H4 (cell line): Measurements from ENCODE around the gene RAB8B. TPM values are rescaled to one million over a fixed set of nuclear protein-coding genes. Genes with fewer than 3 reads are reported as not detected.
A peak's percentile ranks its signal among the peaks of the same experiment; 100 is the strongest.
"Not testable (repeated sequence)": the region's sequence is repeated elsewhere in the genome, so short reads cannot be mapped to it uniquely, and the experiment has no call there.

Experiments used
- DNase-seq: peaks from one replicate; pipeline ENCODE4 v3.0.0-alpha.2; 2015; ENCODE audit warnings: low spot score
- total RNA-seq: library from RNA; depleted of rRNA; stranded (reverse); fragments of >200 nt; shearing (Covaris generic); gene quantifications from 2 replicates; pipeline ENCODE4 v1.2.3, GENCODE V29; 2014

The RAB8B gene
- total RNA-seq, 1 experiment from 2014 or later = 21.4 TPM

DNA sequence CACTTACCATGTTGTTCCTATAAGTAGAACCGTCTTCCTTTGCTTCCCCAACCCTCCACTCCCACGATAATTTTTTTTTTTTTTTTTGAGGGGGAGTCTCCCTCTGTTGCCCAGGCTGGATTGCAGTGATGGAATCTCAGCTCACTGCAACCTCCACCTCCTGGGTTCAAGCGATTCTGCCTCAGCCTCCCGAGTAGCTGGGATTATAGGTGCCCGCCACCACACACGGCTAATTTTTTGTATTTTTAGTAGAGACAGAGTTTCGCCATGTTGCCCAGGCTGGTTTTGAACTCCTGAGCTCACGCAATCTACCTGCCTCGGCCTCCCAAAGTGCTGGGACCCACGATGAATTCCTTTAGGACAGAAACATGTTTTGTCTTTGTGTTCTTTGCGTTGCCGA, 19.4 kb downstream of the RAB8B start:
- not testable (repeated sequence) for DNase-seq

DNA sequence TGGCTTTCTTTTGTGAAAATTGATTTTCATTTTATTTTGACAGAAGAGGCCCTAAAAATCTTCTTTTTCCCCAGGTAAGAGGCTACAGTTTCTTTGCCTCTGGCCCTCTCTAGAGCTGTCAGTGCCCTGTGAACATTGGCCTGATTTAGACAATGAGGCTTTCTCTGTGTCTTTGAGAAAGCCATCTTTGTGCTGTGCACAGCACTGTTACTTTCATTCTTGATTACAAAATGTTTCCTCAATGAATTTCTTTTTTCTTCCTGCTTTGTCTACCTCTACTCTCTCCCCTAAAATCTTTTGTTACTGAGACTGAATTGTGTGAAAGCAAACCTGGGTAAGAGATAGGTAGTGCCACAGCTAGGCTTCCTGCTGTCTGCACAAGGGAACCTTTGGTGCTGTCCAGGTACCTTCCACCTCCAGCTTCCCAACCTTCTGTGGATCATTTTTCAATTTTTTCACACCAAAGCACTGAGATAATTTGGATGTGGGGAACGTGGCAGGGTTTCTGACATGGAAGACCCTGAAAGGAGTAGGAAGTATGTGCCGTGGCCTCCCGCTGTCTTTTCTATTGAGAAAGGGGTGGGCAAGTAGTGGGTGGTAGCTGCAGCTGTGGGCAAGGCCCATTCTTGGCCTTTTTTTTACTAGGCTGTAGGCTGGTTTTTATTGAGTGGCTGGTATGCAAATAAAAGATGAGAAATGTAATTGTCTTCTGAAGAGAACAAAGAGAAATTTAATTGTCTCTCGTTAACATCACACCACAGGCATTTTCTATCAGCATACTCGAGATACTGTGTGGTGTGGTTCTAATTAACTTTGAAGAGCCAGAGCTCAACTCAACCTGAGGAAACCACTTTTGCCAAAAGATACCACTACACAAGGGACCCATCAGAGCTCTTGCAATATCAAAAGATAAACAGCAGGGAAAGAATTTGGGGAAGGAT, 21.0 kb downstream of the RAB8B start:
- no peak for DNase-seq

GRCh38 chr15:63211092-63211490, 21.7 kb downstream of the RAB8B start:
- no peak for DNase-seq

GRCh38 chr15:63211549-63211948, 22.1 kb downstream of the RAB8B start:
- no peak for DNase-seq

- no peak for DNase-seq
Observed at GRCh38 chr15:63212050-63213004, 22.9 kb downstream of the RAB8B start.

DNA sequence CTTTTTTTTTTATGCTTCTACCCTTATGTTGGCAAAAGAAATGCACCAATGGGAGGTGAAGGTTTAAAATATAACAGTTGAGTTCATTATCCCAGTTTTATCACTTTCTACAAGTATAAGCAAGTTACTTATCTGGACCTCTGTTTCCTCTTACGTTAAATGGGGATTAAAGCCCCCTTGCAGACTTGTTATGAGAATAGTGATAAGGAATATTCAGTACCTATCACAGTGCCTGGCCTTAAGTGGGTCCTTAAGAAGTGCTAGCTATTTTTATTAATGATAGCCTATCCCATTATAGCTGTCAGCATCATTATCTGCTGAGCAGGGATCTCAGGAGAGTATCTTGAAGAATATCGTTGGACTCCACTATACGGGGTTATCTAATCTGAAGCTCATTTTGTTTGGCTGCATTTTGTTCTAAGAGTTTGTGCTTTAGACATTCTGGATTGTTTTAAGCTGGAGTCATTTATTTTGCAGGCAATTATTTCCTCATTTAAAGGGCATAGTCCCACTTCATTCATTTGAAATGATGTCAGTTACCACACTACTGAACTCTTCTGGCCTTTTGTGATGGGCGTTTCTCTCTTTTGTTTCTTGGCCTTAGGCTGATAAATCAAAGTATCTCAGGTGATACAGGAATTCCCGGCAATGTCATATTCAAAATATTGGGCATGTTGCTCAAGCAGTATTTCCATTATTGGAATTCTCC, 28.8 kb downstream of the RAB8B start:
- no peak for DNase-seq

DNA sequence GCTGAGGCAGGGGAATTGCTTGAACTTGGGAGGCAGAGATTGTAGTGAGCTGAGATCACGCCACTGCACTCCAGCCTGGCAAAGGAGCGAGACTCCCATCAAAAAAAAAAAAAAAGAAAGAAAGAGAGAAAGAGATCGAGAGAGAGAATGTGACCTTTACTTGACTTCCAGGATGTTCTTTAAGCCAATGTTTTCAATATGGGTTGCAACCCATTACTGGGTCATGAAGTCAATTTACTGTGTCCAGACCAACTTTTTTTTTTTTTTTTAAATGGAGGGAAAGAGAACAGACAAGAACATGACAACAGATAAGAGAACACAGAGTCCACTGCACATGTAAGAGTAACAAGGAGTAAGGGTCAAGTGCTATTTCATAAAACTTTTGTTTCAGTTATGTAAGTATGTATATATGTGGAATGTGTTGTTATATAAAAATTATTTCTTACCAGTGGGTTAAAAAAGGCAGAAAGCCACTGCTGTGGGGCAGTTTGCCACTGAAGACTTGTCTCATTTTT, 29.8 kb downstream of the RAB8B start:
- no peak for DNase-seq

DNA sequence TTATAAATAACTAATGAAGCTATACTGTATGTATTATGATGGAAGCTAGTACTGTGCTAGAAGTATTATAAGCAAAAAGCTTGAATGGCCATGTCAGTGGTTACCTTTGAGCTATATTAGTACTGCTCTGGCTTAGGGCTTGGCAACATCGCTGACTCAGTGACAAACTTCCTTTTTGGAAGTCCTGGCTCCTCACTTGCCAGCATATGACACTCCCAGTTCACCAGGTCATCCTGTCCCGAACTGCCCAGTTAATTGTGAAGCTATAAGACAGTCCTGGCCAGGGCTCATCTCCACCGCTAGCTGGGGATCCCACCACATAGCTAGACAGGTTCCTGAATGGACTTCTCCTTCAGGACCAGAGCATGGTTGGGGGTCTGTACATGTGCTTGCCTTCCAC, 31.9 kb downstream of the RAB8B start:
- DNase-seq = no peak

DNA sequence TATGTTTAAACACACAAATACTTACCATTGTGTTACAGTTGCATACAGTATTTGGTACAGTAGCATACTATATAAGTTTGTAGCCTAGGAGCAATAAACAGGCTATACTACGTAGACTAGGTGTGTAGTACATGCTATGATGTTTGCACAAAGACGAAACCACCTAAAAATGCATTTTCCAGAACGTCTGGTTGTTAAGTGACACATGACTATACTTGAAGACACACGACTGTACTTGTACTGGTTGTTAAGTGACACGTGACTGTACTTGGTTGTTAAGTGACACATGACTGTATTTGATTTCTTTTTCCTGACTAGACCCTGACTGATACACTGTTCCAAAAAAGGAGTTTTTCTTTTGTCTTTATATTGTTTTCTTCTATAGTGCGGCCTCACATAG, 34.1 kb downstream of the RAB8B start:
- no peak for DNase-seq

DNA sequence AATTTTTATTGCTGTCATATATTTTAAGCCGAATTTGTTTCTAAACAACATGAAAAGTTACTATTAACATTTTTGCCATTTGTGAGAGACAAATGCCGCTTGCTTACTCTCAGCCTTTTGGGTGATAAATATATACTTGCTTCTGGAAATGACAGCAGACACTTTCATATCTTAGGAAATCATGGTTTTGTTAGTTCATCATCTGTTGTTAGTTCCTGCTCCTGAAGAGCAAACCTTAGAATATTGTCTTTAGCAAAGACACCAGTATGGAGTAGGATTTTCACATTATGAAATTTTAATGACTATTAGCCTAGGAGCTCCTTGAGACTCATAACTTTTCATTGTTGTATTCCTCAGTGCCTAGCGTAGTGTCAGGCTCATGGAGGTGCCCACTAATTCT, 36.0 kb downstream of the RAB8B start:
- no peak for DNase-seq

DNA sequence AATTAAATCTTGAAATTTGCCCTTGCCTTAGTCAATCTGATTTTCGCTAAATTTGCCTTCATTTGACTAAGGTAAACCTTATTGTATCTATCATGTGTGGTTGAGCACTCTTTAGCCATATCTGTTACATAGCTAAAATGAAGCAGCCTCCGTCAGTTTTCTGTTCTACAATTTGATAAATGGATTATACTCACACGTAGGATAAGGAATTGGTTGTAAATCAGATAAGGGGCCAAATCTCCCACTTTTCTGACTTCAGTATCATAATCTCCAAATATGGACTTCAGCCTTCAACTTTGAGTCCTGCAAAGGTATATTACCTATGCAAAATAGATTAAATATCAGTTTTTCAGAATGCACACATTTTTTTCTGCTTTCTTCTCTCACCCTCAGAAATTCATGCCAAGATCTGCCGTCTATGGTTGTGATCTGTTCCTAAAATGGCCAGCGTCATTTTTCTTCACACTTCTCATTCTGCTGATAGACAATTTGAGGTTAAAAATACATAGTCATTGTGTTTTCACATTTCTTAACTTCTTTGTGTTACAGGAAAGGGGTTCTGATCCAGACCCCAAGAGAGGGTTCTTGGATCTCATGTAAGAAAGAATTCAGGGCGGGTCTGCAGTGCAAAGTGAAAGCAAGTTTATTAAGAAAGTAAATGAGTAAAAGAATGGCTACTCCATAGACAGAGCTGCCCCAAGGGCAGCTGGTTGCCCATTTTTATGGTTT, 36.9 kb downstream of the RAB8B start:
- no peak for DNase-seq

DNA sequence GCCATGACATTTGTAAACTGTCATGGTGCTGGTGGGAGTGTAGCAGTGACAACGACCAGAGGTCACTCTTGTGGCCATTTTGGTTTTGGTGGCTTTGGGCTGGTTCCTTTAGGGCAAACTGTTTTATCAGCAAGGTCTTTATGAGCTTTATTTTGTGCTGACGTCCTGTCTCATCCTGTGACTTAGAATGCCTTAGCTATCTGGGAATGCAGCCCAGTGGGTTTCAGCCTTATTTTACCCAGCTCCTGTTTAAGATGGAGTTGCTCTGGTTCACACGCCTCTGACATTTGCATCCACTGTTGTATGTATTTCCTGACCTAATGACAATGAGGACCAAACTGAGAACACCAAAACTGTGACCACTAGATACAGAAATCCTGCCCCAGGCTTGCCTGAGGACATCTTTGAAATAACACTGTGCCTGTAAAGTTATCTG, 37.6 kb downstream of the RAB8B start:
- no peak for DNase-seq

DNA sequence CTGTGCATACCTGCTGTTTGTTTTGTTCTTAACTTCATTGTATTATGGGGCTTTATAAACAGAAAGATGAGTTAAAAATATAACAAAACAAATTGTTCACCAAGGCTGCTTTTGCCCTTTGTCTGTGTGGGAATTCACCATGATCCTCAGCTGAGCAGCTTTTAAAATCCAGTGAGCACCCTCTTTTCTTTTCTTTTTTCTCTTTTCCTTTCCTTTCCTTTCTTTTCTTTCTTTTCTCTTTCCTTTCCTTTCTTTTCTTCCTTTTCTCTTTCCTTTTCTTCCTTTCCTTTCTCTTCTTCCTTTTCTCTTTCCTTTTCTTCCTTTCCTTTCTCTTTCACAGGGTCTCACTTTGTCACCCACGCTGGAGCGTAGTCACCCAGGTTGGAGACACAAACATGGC, 38.3 kb downstream of the RAB8B start:
- no peak for DNase-seq

DNA sequence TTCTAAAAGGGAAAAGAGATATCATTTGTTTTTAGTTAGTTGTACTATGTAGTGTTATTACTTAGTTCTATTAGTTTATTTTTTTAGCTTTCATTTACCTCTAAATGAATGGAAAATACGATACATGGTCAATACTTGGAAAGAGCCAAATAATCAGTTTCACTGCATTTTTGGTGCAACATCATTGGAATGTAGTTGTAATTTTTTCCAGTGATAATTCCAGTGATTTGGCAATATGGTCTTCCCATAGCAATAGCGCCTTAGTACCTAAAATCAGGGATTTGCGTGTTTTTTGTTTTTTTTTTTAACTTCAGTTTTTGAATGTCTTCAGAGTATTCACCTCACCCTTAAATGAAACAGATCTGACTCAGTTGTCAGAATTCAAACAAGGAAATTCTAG, 41.8 kb downstream of the RAB8B start:
- no peak for DNase-seq

DNA sequence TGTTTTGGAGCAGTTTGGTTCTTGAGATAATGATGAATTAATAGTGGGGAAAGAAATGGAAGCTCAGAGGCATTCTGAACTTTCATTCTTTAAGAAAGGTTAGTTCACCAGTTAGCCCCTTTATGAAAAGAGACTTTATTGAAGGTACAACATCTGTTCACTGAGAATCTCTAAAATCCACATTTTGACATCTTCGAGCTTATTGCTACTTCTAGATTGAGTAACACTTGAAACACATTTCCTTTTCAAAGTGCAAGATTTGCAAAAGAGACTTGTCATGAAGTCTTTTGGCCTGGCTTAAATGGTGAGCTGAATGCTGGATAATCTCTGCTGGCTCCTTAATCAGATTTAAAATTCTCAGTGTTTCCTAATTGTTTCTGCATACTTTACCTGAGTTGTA, 42.3 kb downstream of the RAB8B start:
- no peak for DNase-seq

DNA sequence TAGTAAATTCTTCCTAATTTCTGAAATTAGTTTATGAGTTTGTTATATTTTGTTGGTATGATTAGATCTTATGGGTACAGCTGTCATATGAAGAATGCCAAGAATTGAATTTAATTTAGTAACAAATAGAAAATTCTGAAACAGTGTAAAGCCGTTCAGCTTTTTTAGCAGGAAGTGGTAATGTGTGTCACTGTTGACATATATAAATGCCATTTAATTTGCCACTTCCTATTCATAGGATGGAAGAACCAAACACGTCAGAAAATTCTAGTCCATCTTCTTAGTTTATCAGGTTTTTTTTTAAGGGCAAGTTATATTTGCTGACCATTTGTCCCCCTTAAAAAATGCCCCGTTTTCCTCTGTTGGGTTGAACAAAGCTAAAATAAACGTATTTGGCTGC, 43.0 kb downstream of the RAB8B start:
- peak; percentile 40 for DNase-seq

GRCh38 chr15:63232943-63233342, 43.5 kb downstream of the RAB8B start:
- DNase-seq = peak; percentile 32

DNA sequence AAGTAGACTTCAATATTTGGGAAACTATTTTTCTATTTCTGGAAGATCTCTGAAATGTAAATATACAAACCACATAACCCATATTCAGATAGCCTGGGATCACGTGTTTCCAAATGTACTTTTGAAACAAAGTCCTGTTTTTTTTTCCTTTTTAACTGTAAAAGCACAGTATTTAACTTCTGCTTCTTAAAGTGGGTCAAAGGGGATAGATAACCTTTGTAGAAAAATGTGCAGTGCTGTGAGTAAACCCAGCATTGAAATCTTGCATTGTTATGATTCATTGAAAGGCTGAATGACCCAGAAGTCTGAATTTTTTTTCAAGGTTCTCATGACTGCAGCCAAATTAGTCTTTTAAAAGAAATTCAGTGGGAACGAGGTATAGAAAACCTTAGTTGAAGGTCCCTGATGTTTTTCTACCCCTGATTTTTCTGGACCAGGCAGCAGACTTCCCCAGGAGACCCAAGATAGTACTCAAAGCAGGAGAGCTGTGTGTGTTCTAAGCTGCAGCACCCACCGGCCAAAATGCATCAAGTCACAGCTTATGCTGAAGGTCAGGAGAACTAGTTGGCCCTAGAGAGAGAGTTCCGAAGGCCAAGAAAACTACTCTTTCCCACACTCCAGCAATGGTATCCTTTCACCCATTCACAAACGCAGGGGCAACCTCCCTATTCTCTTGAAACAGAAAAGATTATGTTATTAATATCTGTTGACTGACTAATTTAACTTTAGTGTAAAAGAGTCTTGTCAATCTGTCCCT, 44.4 kb downstream of the RAB8B start:
- DNase-seq = no peak

DNA sequence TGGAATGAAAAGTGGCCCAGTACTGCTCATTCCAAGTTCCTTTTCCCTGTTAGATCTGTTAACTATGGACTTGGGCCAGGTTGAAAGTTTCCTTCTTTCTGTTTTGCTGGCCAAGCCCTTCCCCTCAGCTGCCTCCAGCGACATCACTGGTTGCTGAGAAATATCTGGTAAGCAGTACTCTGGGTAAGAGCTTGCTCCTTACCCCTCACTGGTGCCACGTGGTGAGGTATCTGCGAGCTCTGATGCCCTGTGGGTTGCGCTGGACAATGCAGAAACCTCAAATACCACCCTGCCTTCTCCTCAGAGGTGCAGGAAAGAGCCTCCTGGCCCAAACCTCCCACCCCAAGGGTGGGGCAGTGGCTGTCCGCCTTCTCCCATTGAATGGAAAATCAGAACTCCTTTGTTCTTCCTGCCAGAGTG, 45.1 kb downstream of the RAB8B start:
- DNase-seq = peak; percentile 45

GRCh38 chr15:63236272-63236671, 46.9 kb downstream of the RAB8B start:
- no peak for DNase-seq
